Nephron (organoid): Measurements from ENCODE around the gene ZNF142.
A peak's percentile ranks its signal among the peaks of the same experiment; 100 is the strongest.

Experiments used
- H3K27ac Mint-ChIP-seq, 3 experiments: 2 replicates each; pipeline ENCODE4 v1.8.0; 2020; ENCODE audit warnings: mixed read lengths in 3 of 3, mild to moderate bottlenecking in 2 of 3, moderate library complexity in 1 of 3
- H3K27me3 Mint-ChIP-seq: 2 replicates; pipeline ENCODE4 v1.8.0; 2021; ENCODE audit warnings: low read depth, mild to moderate bottlenecking, moderate library complexity, mixed read lengths
- H3K36me3 Mint-ChIP-seq: 2 replicates; pipeline ENCODE4 v1.8.0; 2020; ENCODE audit warnings: low read depth, mixed read lengths
- H3K4me1 Mint-ChIP-seq: 2 replicates; pipeline ENCODE4 v1.8.0; 2020; ENCODE audit warnings: mixed read lengths
- H3K4me3 Mint-ChIP-seq, 3 experiments: 2 replicates each; pipeline ENCODE4 v1.8.0; 2020; ENCODE audit warnings: mild to moderate bottlenecking in 3 of 3, mixed read lengths in 3 of 3, moderate library complexity in 2 of 3
- H3K9me3 Mint-ChIP-seq: 2 replicates; pipeline ENCODE4 v1.8.0; 2020; ENCODE audit warnings: mixed read lengths
- TF ChIP-seq, protein P1 (sequence below), 3 experiments: fragments of 200-600 bp; sonication (generic); IDR thresholded peaks; one replicate each; pipeline ENCODE4 v1.5.0; 2021; ENCODE audit warnings: antibody characterized with exemption in 3 of 3; ENCODE audit not compliant: unreplicated experiment in 3 of 3

Gene ZNF142

GRCh38 chr2:218671654-218672566 is 12.5 kb upstream of the ZNF142 start, which contains the start of the genes RNF25 and STK36:
RNF25 (minus strand) TSS chr2:218672002; CDS start chr2:218671970, 32 bp downstream.
STK36 (plus strand) TSS chr2:218672086; CDS start chr2:218672830, 744 bp downstream.
- H3K9me3 Mint-ChIP-seq, result no peaks in the 10 kb centered on the region
- peak within 1 kb of the TSS; percentile 98 to 100 (median 99) for H3K27ac Mint-ChIP-seq
- H3K4me3 Mint-ChIP-seq, result peak within 1 kb of the TSS; percentile 98 to 100 (median 98)
- peaks cover 19% of the 10 kb centered on the region for H3K4me1 Mint-ChIP-seq
- H3K36me3 Mint-ChIP-seq, result peaks cover 40% of the 10 kb centered on the region
- TF ChIP-seq, protein P1, sequence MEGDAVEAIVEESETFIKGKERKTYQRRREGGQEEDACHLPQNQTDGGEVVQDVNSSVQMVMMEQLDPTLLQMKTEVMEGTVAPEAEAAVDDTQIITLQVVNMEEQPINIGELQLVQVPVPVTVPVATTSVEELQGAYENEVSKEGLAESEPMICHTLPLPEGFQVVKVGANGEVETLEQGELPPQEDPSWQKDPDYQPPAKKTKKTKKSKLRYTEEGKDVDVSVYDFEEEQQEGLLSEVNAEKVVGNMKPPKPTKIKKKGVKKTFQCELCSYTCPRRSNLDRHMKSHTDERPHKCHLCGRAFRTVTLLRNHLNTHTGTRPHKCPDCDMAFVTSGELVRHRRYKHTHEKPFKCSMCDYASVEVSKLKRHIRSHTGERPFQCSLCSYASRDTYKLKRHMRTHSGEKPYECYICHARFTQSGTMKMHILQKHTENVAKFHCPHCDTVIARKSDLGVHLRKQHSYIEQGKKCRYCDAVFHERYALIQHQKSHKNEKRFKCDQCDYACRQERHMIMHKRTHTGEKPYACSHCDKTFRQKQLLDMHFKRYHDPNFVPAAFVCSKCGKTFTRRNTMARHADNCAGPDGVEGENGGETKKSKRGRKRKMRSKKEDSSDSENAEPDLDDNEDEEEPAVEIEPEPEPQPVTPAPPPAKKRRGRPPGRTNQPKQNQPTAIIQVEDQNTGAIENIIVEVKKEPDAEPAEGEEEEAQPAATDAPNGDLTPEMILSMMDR (IDR thresholded peaks at IDR 0.05; ENCODE audit: unreplicated experiment in 3 of 3), result no peak
- no peaks in the 10 kb centered on the region for H3K27me3 Mint-ChIP-seq

- peaks cover 19% of the 10 kb centered on the region for H3K4me1 Mint-ChIP-seq
- no peaks in the 10 kb centered on the region for H3K27me3 Mint-ChIP-seq
- TF ChIP-seq, protein P1 (IDR thresholded peaks at IDR 0.05; ENCODE audit: unreplicated experiment in 3 of 3), result no peak
- H3K9me3 Mint-ChIP-seq, result no peaks in the 10 kb centered on the region
- H3K4me3 Mint-ChIP-seq, result peak overlapping the region; percentile 98 to 100 (median 98)
- peaks cover 40% of the 10 kb centered on the region for H3K36me3 Mint-ChIP-seq
- peak overlapping the region; percentile 98 to 100 (median 99) for H3K27ac Mint-ChIP-seq
These were observed 11.8 kb upstream of the ZNF142 start for GRCh38 chr2:218671097-218671653.

GRCh38 chr2:218664653-218665052 is 5.2 kb upstream of the ZNF142 start:
- H3K36me3 Mint-ChIP-seq, result peaks cover 52% of the 10 kb centered on the region
- no peak overlapping the region for H3K4me3 Mint-ChIP-seq
- TF ChIP-seq, protein P1 (IDR thresholded peaks at IDR 0.05; ENCODE audit: unreplicated experiment in 3 of 3), result no peak
- H3K4me1 Mint-ChIP-seq, result peaks cover 8% of the 10 kb centered on the region
- H3K9me3 Mint-ChIP-seq, result no peaks in the 10 kb centered on the region
- H3K27me3 Mint-ChIP-seq, result no peaks in the 10 kb centered on the region
- no peak overlapping the region for H3K27ac Mint-ChIP-seq

DNA sequence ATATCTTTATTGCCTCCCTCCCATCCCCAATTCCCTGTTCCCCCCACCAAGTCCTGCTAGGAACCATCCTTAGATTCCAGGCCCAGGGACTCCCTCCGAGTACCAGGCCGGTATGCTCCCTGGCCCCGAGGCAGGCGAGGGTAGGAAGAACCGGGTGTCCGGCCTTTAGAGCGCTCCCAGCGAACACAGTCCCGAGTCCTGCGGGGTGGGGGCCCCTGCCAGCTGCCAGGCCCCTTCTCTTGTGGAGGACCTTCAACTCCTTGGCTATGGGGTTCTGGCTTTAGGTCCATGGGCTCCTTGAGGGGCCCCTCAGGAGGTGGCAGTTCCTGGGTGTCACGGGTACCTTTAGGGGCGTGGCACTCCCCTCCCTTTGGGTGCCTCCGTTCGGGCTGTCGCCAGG is 4.5 kb upstream of the ZNF142 start:
- TF ChIP-seq, protein P1 (IDR thresholded peaks at IDR 0.05; ENCODE audit: unreplicated experiment in 3 of 3), result no peak

GRCh38 chr2:218662827-218663226 is 3.4 kb upstream of the ZNF142 start:
- H3K9me3 Mint-ChIP-seq, result no peaks in the 10 kb centered on the region
- H3K36me3 Mint-ChIP-seq, result peaks cover 43% of the 10 kb centered on the region
- TF ChIP-seq, protein P1 (IDR thresholded peaks at IDR 0.05; ENCODE audit: unreplicated experiment in 3 of 3), result no peak
- H3K27me3 Mint-ChIP-seq, result no peaks in the 10 kb centered on the region
- H3K4me3 Mint-ChIP-seq, result peak overlapping the region in 2 of 3 experiments; percentile 26 to 44
- H3K4me1 Mint-ChIP-seq, result peaks cover 20% of the 10 kb centered on the region
- H3K27ac Mint-ChIP-seq, result no peak overlapping the region

More for the DNA sequence above, 4.5 kb upstream of the ZNF142 start:
- peaks cover 52% of the 10 kb centered on the region for H3K36me3 Mint-ChIP-seq
- no peaks in the 10 kb centered on the region for H3K9me3 Mint-ChIP-seq
- H3K27ac Mint-ChIP-seq, result no peak overlapping the region
- no peak overlapping the region for H3K4me3 Mint-ChIP-seq
- H3K27me3 Mint-ChIP-seq, result no peaks in the 10 kb centered on the region
- H3K4me1 Mint-ChIP-seq, result peaks cover 12% of the 10 kb centered on the region
